Measurements from ENCODE around the gene DGCR2.

DGCR2 gene

DNA sequence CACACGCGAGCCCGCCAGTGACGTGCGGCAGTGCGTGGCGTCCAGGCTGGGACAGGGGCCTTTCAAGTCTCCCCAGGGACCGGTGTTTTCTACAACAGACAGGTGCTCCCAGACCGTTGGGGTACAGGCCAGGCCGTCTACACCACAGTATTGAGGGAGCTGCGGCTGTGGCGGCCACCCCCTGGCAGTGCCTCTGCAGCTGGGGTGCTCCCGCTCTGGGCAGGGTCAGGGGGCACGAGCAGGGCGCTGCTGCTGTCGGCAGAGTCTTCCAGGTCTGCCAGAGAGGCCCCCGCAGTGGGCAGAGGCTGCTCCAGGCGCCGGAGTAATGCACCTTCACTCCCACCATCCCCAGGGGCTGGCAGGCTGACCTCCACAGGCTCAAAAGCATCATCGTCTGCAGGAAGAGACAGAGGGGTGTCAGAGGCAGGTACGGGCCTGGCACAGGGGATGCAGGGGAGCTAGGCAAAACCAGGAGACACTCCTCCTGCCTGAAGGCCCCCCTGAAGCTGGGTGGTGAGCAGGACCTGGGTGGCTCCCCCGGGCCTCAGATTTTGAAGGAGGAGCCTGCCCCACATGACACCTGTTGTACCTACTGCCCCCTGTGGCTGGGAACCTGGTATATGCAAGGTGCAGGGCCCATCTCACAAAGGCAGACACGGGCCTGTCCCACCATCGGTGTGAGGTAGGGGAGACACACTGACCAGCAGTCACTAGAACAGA lies 83.3 kb downstream of the DGCR2 start:
- no peaks in the 10 kb centered on the region for H3K36me3 ChIP-seq (ENCODE audit: low read length)

GRCh38 chr22:19038164-19038546 lies 84.1 kb downstream of the DGCR2 start:
- Histone ChIP-seq H3K4me3 (ENCODE audit: insufficient read depth, low read length, poor library complexity, severe bottlenecking) (no peak overlapping the region), H3K27ac (ENCODE audit: low read depth, low read length) (no peak overlapping the region), H2AFZ (ENCODE audit: low read depth, low read length, severe bottlenecking) (no peak overlapping the region), H3K9me3 (ENCODE audit: insufficient read depth, low read length) (no peaks in the 10 kb centered on the region), H3K36me3 (ENCODE audit: low read length) (no peaks in the 10 kb centered on the region), H3K27me3 (ENCODE audit: low read length) (no peaks in the 10 kb centered on the region), H3K9me2 (replicated peaks; ENCODE audit: insufficient read depth, low read length) (no peaks in the 10 kb centered on the region), H3K9ac (ENCODE audit: low read length) (no peak overlapping the region), H3K79me2 (ENCODE audit: insufficient read depth, low read length) (no peaks in the 10 kb centered on the region), H3F3A (ENCODE audit: insufficient read depth) (no peaks in the 10 kb centered on the region), H3K4me2 (ENCODE audit: low read depth, low read length, poor library complexity, severe bottlenecking) (no peak overlapping the region), H4K20me1 (ENCODE audit: low read depth, low read length) (no peaks in the 10 kb centered on the region)
- TF ChIP-seq CTCF (IDR thresholded peaks at IDR 0.05; ENCODE audit: insufficient read depth, low read length, poor library complexity, severe bottlenecking), result no peak

More for the DNA sequence above, 83.3 kb downstream of the DGCR2 start:
- H3F3A ChIP-seq (ENCODE audit: insufficient read depth), result no peaks in the 10 kb centered on the region
- H3K27ac ChIP-seq (ENCODE audit: low read depth, low read length), result no peak overlapping the region
- TF ChIP-seq CTCF (IDR thresholded peaks at IDR 0.05; ENCODE audit: insufficient read depth, low read length, poor library complexity, severe bottlenecking) (no peak), EZH2phosphoT487 (conservative IDR thresholded peaks at IDR 0.05; ENCODE audit: low read length) (no peak)
- no peak overlapping the region for H3K4me2 ChIP-seq (ENCODE audit: low read depth, low read length, poor library complexity, severe bottlenecking)
- H3K9me2 ChIP-seq (replicated peaks; ENCODE audit: insufficient read depth, low read length), result no peaks in the 10 kb centered on the region
- H3K9me3 ChIP-seq (ENCODE audit: insufficient read depth, low read length), result no peaks in the 10 kb centered on the region
- no peak overlapping the region for H3K9ac ChIP-seq (ENCODE audit: low read length)
- H3K27me3 ChIP-seq (ENCODE audit: low read length), result no peaks in the 10 kb centered on the region
- H3K79me2 ChIP-seq (ENCODE audit: insufficient read depth, low read length), result no peaks in the 10 kb centered on the region
- no peaks in the 10 kb centered on the region for H4K20me1 ChIP-seq (ENCODE audit: low read depth, low read length)
- H3K4me3 ChIP-seq (ENCODE audit: insufficient read depth, low read length, poor library complexity, severe bottlenecking), result no peak overlapping the region
- no peak overlapping the region for H2AFZ ChIP-seq (ENCODE audit: low read depth, low read length, severe bottlenecking)

GRCh38 chr22:19037282-19038163 lies 84.7 kb downstream of the DGCR2 start:
- Histone ChIP-seq H4K20me1 (ENCODE audit: low read depth, low read length) (no peaks in the 10 kb centered on the region), H3K36me3 (ENCODE audit: low read length) (no peaks in the 10 kb centered on the region), H3K9me3 (ENCODE audit: insufficient read depth, low read length) (no peaks in the 10 kb centered on the region), H3F3A (ENCODE audit: insufficient read depth) (no peaks in the 10 kb centered on the region), H3K27ac (ENCODE audit: low read depth, low read length) (no peak overlapping the region), H3K4me2 (ENCODE audit: low read depth, low read length, poor library complexity, severe bottlenecking) (no peak overlapping the region), H3K9me2 (replicated peaks; ENCODE audit: insufficient read depth, low read length) (no peaks in the 10 kb centered on the region), H2AFZ (ENCODE audit: low read depth, low read length, severe bottlenecking) (no peak overlapping the region), H3K27me3 (ENCODE audit: low read length) (no peaks in the 10 kb centered on the region), H3K79me2 (ENCODE audit: insufficient read depth, low read length) (no peaks in the 10 kb centered on the region), H3K4me3 (ENCODE audit: insufficient read depth, low read length, poor library complexity, severe bottlenecking) (no peak overlapping the region), H3K9ac (ENCODE audit: low read length) (no peak overlapping the region)
- no peak for TF ChIP-seq CTCF (IDR thresholded peaks at IDR 0.05; ENCODE audit: insufficient read depth, low read length, poor library complexity, severe bottlenecking)
- TF ChIP-seq EZH2phosphoT487 (conservative IDR thresholded peaks at IDR 0.05; ENCODE audit: low read length), result no peak
